22Rv1 (cell line): ENCODE measurements around the gene ENPP7.

Source experiments
- CTCF ChIP-seq: fragments of 450-650 bp; IDR thresholded peaks from 2 replicates; pipeline ENCODE4 v1.5.1; 2017; ENCODE audit warnings: mild to moderate bottlenecking
- ZFX ChIP-seq: fragments of 450-650 bp; IDR thresholded peaks from 2 replicates; pipeline ENCODE4 v1.6.1; 2017; ENCODE audit warnings: antibody characterized with exemption, borderline replicate concordance

DNA sequence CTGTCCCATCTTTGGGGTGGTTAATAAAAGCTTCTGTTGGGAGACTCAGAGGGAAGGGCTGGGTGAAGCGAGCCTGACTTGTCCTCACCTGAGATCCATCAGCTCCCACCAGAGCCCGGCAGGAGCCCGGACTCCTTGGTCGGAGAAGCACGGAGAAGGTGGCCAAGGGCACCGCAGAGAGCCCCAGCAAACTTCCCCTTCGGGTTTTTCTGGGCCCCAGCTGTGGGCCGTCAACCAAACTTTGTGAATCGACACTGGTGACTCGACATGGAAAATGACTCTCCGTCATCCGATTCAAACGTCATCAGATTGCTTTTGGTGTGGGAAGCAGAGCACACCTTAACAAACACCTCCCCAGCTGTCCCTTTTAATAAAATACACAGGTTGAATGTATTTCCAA is 21.4 kb downstream of the ENPP7 start:
- TF ChIP-seq CTCF (no peak), ZFX (no peak)
